Transverse colon (tissue), 4 donors: ENCODE data around the gene ECSIT. TPM values are rescaled to one million over a fixed set of nuclear protein-coding genes. Genes with fewer than 3 reads are reported as not detected.

Source experiments
- DNase-seq: peaks from one replicate; pipeline ENCODE4 v3.0.0-alpha.2; 2019
- H3K27ac ChIP-seq, 4 donors: fragments of 200-600 bp; sonication (generic); 2 replicates each; pipeline ENCODE4 v1.5.1; 2016 to 2018; ENCODE audit warnings: inconsistent platforms in 4 of 4
- H3K27me3 ChIP-seq: fragments of 200-600 bp; sonication (generic); 2 replicates; pipeline ENCODE4 v1.5.1; 2017; ENCODE audit warnings: inconsistent platforms
- H3K36me3 ChIP-seq, 4 donors: fragments of 200-600 bp; sonication (generic); 2 replicates each; pipeline ENCODE4 v1.5.1; 2017 to 2019; ENCODE audit warnings: inconsistent platforms in 4 of 4
- H3K4me1 ChIP-seq, 4 donors: fragments of 200-600 bp; sonication (generic); 2 replicates each; pipeline ENCODE4 v1.5.1; 2017 to 2020; ENCODE audit warnings: inconsistent platforms in 4 of 4
- H3K4me3 ChIP-seq, 4 donors: fragments of 200-600 bp; sonication (generic); 1 replicate in 1 of 4; 2 replicates in 3 of 4; pipeline versions ENCODE4 v1.5.1 to v1.6.1; 2017 to 2019; ENCODE audit warnings: inconsistent platforms in 4 of 4
- H3K9me3 ChIP-seq, 2 donors: fragments of 200-600 bp; sonication (generic); 2 replicates each; pipeline ENCODE4 v1.5.1; 2017 to 2019; ENCODE audit warnings: inconsistent platforms in 2 of 2
- CTCF ChIP-seq, 5 experiments: fragments of 200-600 bp in 3 of 5; fragments of 450-650 bp in 2 of 5; sonication (generic) in 3 of 5; IDR thresholded peaks; 1 replicate in 2 of 5; 2 replicates in 3 of 5; pipeline ENCODE4 v1.5.1; 2016 to 2017; ENCODE audit warnings: antibody characterized with exemption in 5 of 5, inconsistent platforms in 3 of 5, mild to moderate bottlenecking in 2 of 5, moderate library complexity in 1 of 5
- EP300 ChIP-seq: sonication (generic); formaldehyde crosslinking; IDR thresholded peaks from one replicate; pipeline ENCODE4 v1.6.1; 2017; ENCODE audit warnings: antibody characterized with exemption, low read depth
- POLR2A ChIP-seq: fragments of 450-650 bp; IDR thresholded peaks from one replicate; pipeline ENCODE4 v1.6.1; 2016; ENCODE audit warnings: antibody characterized with exemption, mild to moderate bottlenecking, moderate library complexity
- POLR2AphosphoS5 ChIP-seq, 3 donors: sonication (generic); formaldehyde crosslinking; IDR thresholded peaks; one replicate each; pipeline ENCODE4 v1.6.1; 2016; ENCODE audit warnings: antibody characterized with exemption in 3 of 3
- WGBS, 2 donors: methylation state at CpG; one replicate each; pipeline ENCODE4 v1.1.5; 2018; ENCODE audit warnings: low coverage in 1 of 2; 5-methylcytosine and 5-hydroxymethylcytosine counted together
- in situ Hi-C, 4 donors: fragments of 200-750 bp; cut with MboI; loops; one replicate each; pipeline versions ENCODE4 v1.15.0 to v1.15.1; 2017; ENCODE audit warnings: low sequenced_read_pairs in 3 of 4, low pct_ligation_motif_present in 1 of 4, low pct_unique_long_range_greater_than_20kb in 1 of 4
- intact Hi-C: fragments of 100-400 bp; cut with DNase I; formaldehyde crosslinking; loops from one replicate; pipeline ENCODE4 v1.15.1; 2023; ENCODE audit warnings: low total_unique reads
- total RNA-seq, 4 donors: library from RNA; depleted of rRNA; stranded (reverse); fragments of >200 nt; gene quantifications; one replicate each; pipeline ENCODE4 v1.1.0, GENCODE V29; 2016

The ECSIT gene
- total RNA-seq, 4 donors from 2014 or later, result 20.9 to 63.4 (median 39.1) TPM

DNA sequence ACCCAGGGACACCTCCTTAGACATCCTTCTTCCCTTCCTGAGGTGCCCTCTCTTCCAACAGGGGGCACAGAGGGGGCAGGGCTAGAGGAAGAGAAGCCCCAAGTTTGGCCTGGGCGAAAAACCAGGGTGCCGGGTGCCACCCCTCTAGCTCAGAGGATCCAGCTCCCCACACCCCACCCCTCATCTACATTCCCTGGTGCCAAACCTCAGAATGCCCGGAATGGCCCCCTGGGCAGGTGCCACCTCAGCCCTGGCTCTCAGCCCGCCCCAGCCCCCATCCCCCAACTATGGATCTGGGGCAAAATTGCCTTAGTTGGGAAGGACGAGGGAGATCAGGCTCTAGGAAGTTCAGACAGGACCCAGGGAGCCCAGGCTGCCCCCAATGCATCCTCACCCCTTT, 11.7 kb upstream of the ECSIT start:
- Histone ChIP-seq H3K4me3 (peak overlapping the region; percentile 33 to 49 (median 38)), H3K27me3 (peaks cover 24% of the 10 kb centered on the region), H3K27ac (peak overlapping the region; percentile 86 to 97 (median 89)), H3K36me3 (no peaks in the 10 kb centered on the region), H3K4me1 (peaks cover 0 to 10% (median 5%) of the 10 kb centered on the region in 4 donors), H3K9me3 (no peaks in the 10 kb centered on the region)
- no peak for DNase-seq
- intact Hi-C loops (no loop called here), in situ Hi-C loops (no loop called here)
- WGBS, 2 donors, result 65% methylated on average over 5 of the region's 5 CpGs; no CpG with 5 or more reads in 1 of the 2 donors
- TF ChIP-seq EP300 (no peak), POLR2AphosphoS5 (IDR thresholded peaks at IDR 0.05) (no peak), POLR2A (no peak), CTCF (IDR thresholded peaks at IDR 0.05) (no peak)

DNA sequence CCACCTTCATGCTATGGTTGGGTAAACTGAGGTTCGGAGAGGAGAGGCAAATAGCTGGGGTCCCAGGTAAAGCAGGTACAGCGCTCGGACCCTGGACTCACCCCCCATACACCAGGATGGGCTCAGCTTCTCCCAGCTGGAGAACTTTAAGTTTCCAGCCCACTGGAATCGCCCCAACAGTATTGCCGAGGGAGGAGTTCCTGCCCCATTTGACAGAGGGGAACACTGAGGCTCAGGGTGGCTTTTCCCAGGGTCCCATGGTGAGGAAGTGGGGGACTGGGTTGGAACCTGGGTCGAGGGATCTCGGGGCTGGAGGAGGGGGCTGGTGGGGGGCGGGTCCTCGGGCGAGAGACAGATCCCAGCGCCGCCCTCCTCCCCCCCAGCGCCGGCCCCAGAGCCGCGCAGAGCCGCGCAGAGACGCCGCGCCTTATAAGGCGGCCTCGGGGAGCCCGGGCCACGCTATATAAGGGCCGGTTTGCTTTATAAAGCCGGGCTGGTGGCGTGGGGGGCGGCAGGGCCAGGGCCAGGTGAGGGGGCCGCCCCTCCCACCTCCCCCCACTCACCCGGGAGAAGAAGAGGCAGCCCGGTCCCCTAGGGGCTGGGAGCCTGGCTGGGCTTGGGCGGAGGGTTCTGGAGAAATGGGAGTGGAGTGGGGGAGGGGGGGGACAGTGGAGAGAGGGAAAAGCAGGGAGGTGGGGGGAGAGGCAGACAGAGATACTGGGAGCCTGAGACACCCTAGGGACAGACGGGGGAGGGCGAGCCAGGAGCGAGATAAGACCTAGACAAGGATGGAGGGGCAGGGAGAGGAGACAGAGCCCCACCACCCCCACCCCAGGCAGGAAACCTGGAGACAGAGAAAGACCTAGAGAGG, 10.8 kb upstream of the ECSIT start:
- WGBS, 2 donors, result 12 to 32% methylated on average over 3 to 32 of the region's 36 CpGs
- Histone ChIP-seq H3K9me3 (no peaks in the 10 kb centered on the region), H3K27me3 (peaks cover 24% of the 10 kb centered on the region), H3K4me3 (peak overlapping the region; percentile 33 to 52 (median 44)), H3K27ac (peak overlapping the region; percentile 86 to 97 (median 89)), H3K4me1 (peaks cover 0 to 18% (median 10%) of the 10 kb centered on the region in 4 donors), H3K36me3 (no peaks in the 10 kb centered on the region)
- in situ Hi-C loops (no loop called here), intact Hi-C loops (no loop called here)
- no peak for TF ChIP-seq EP300
- TF ChIP-seq POLR2AphosphoS5 (IDR thresholded peaks at IDR 0.05), result peak in 2 of 3 donors; percentile 31 to 34
- no peak for TF ChIP-seq POLR2A
- peak; percentile 29 for DNase-seq

DNA sequence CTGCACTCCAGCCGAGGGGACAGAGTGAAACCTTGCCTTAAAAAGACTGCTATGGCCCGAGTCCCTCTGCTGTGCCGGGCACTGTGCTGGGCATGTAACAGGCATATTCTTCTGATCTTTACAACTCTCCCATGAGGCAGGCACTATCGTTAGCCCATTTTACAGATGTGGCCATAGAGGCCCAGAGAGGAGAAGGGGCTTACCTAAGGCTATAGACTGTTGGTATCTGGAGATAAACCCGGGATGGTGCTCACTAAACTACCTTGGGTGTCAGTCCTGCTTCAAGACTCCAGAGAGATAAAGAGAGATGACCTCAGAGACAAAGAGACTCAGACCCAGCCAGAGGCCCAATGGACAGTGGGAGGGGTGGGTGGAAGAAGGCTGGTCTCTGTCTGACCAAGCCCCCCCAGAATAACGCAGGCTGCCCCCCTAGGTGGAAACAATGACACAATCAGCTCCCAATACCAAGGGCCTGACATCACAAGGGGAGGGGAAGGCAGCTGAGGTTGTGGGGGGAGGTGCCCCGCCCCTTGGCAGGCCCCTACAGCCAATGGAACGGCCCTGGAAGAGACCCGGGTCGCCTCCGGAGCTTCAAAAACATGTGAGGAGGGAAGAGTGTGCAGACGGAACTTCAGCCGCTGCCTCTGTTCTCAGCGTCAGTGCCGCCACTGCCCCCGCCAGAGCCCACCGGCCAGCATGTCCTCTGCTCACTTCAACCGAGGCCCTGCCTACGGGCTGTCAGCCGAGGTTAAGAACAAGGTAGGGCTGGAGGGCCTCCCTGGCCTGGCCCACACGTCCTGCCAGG, 9.5 kb upstream of the ECSIT start, which contains the start of gene CNN1:
TSS of gene CNN1 (plus strand) at position 620 of the 805 bp plus-strand sequence. CDS start at position 697, 77 bp downstream.
- Histone ChIP-seq H3K27me3 (peaks cover 24% of the 10 kb centered on the region), H3K9me3 (no peaks in the 10 kb centered on the region), H3K4me3 (peak within 1 kb of the TSS; percentile 33 to 52 (median 44)), H3K4me1 (peaks cover 0 to 18% (median 10%) of the 10 kb centered on the region in 4 donors), H3K27ac (peak within 1 kb of the TSS; percentile 86 to 97 (median 89)), H3K36me3 (no peaks in the 10 kb centered on the region)
- 24% methylated on average over 21 of the region's 21 CpGs; no CpG with 5 or more reads in 1 of the 2 donors for WGBS, 2 donors
- DNase-seq, result peak; percentile 75
- intact Hi-C loops, result no loop called here
- in situ Hi-C loops, result no loop called here
- peak; percentile 82 to 96 (median 92) for TF ChIP-seq POLR2AphosphoS5 (IDR thresholded peaks at IDR 0.05)
- TF ChIP-seq CTCF (IDR thresholded peaks at IDR 0.05), result no peak
- peak; percentile 76 for TF ChIP-seq EP300
- TF ChIP-seq POLR2A, result peak; percentile 82

- TF ChIP-seq CTCF (IDR thresholded peaks at IDR 0.05) (peak; percentile 80 to 94 (median 90)), POLR2A (peak; percentile 52), POLR2AphosphoS5 (IDR thresholded peaks at IDR 0.05) (peak; percentile 21 to 63 (median 62)), EP300 (peak; percentile 12)
- Histone ChIP-seq H3K4me3 (peak overlapping the region in 3 of 4 donors; percentile 20 to 41 (median 26)), H3K27ac (peak overlapping the region; percentile 82 to 97 (median 87)), H3K4me1 (peaks cover 0 to 18% (median 10%) of the 10 kb centered on the region in 4 donors), H3K27me3 (peaks cover 24% of the 10 kb centered on the region), H3K9me3 (no peaks in the 10 kb centered on the region), H3K36me3 (no peaks in the 10 kb centered on the region)
- peak; percentile 93 for DNase-seq
- 12 to 43% methylated on average over 8 to 52 of the region's 54 CpGs for WGBS, 2 donors
- in situ Hi-C loops, result no loop called here
- intact Hi-C loops, result no loop called here
Observed at GRCh38 chr19:11535792-11536595, 7.1 kb upstream of the ECSIT start.
